SJCRH30 (cell line): ENCODE results near the gene FCMR. TPM values are rescaled to one million over a fixed set of nuclear protein-coding genes. Genes with fewer than 3 reads are reported as not detected.
A peak's percentile ranks its signal among the peaks of the same experiment; 100 is the strongest.

Experiments
- DNase-seq, 2 experiments: peaks; one replicate each; pipeline ENCODE4 v3.0.0-alpha.2; 2015 to 2020
- H3K27ac ChIP-seq: fragments of 250-450 bp; sonication (Bioruptor Pico); 2 replicates; pipeline ENCODE4 v1.5.1; 2020; ENCODE audit warnings: mild to moderate bottlenecking, moderate library complexity
- H3K27me3 ChIP-seq: fragments of 250-450 bp; sonication (Bioruptor Pico); 2 replicates; pipeline ENCODE4 v1.5.1; 2020; ENCODE audit warnings: mild to moderate bottlenecking, moderate library complexity
- H3K36me3 ChIP-seq: fragments of 250-450 bp; sonication (Bioruptor Pico); 2 replicates; pipeline ENCODE4 v1.5.1; 2020; ENCODE audit warnings: mild to moderate bottlenecking, moderate library complexity
- H3K4me1 ChIP-seq: fragments of 250-450 bp; sonication (Bioruptor Pico); 2 replicates; pipeline ENCODE4 v1.5.1; 2020; ENCODE audit warnings: mild to moderate bottlenecking, moderate library complexity
- H3K4me3 ChIP-seq: fragments of 250-450 bp; sonication (Bioruptor Pico); 2 replicates; pipeline ENCODE4 v1.5.1; 2020; ENCODE audit warnings: mild to moderate bottlenecking, moderate library complexity
- H3K9me3 ChIP-seq: fragments of 250-450 bp; sonication (Bioruptor Pico); replicated peaks from 2 replicates; pipeline ENCODE4 v1.5.1; 2020; ENCODE audit warnings: mild to moderate bottlenecking, moderate library complexity
- total RNA-seq: library from RNA; depleted of rRNA; stranded (reverse); fragments of >200 nt; shearing (Covaris generic); gene quantifications from 2 replicates; pipeline ENCODE4 v1.2.3, GENCODE V29; 2014

FCMR gene
- total RNA-seq, 1 experiment from 2014 or later = not detected

- H3K4me1 ChIP-seq = no peaks in the 10 kb centered on the region
- no peaks in the 10 kb centered on the region for H3K36me3 ChIP-seq
- peak; percentile 29 to 38 for DNase-seq
- no peak overlapping the region for H3K27ac ChIP-seq
- H3K27me3 ChIP-seq = peaks cover 13% of the 10 kb centered on the region; the same call in 1 of the 2 replicates
- no peaks in the 10 kb centered on the region for H3K9me3 ChIP-seq
- H3K4me3 ChIP-seq = no peak overlapping the region
Measured at GRCh38 chr1:206905295-206906164, 16.2 kb downstream of the FCMR start.

- Histone ChIP-seq H3K27ac (no peak overlapping the region), H3K4me1 (no peaks in the 10 kb centered on the region)
- DNase-seq = no peak
Measured at GRCh38 chr1:206904423-206905142, 17.2 kb downstream of the FCMR start.

GRCh38 chr1:206903687-206904086 lies 18.1 kb downstream of the FCMR start:
- Histone ChIP-seq H3K4me1 (peaks cover 2% of the 10 kb centered on the region; the same call in 1 of the 2 replicates), H3K36me3 (no peaks in the 10 kb centered on the region), H3K9me3 (no peaks in the 10 kb centered on the region), H3K27me3 (peaks cover under 1% of the 10 kb centered on the region; the same call in 1 of the 2 replicates), H3K4me3 (no peak overlapping the region), H3K27ac (no peak overlapping the region)
- DNase-seq = no peak

More at GRCh38 chr1:206904423-206905142, 17.2 kb downstream of the FCMR start:
- Histone ChIP-seq H3K9me3 (no peaks in the 10 kb centered on the region), H3K27me3 (peaks cover 5% of the 10 kb centered on the region; the same call in 1 of the 2 replicates), H3K4me3 (no peak overlapping the region), H3K36me3 (no peaks in the 10 kb centered on the region)

- no peak for DNase-seq
- no peak overlapping the region for H3K4me3 ChIP-seq
- no peaks in the 10 kb centered on the region for H3K9me3 ChIP-seq
- H3K36me3 ChIP-seq = no peaks in the 10 kb centered on the region
- H3K27me3 ChIP-seq = no peaks in the 10 kb centered on the region
- H3K4me1 ChIP-seq = peaks cover 7% of the 10 kb centered on the region; the same call in 1 of the 2 replicates
- no peak overlapping the region for H3K27ac ChIP-seq
Measured at GRCh38 chr1:206902702-206903101, 19.0 kb downstream of the FCMR start.

GRCh38 chr1:206901944-206902343 lies 19.8 kb downstream of the FCMR start:
- no peaks in the 10 kb centered on the region for H3K27me3 ChIP-seq
- peaks cover 7% of the 10 kb centered on the region; the same call in 1 of the 2 replicates for H3K4me1 ChIP-seq
- H3K4me3 ChIP-seq = no peak overlapping the region
- H3K27ac ChIP-seq = no peak overlapping the region
- no peaks in the 10 kb centered on the region for H3K36me3 ChIP-seq
- DNase-seq = no peak
- H3K9me3 ChIP-seq = no peaks in the 10 kb centered on the region

GRCh38 chr1:206900149-206900548 lies 21.6 kb downstream of the FCMR start:
- Histone ChIP-seq H3K27me3 (no peaks in the 10 kb centered on the region), H3K27ac (no peak overlapping the region), H3K9me3 (no peaks in the 10 kb centered on the region), H3K4me1 (peaks cover 11% of the 10 kb centered on the region; the same call in 1 of the 2 replicates), H3K36me3 (no peaks in the 10 kb centered on the region), H3K4me3 (no peak overlapping the region)
- no peak for DNase-seq

GRCh38 chr1:206899717-206900116 lies 22.0 kb downstream of the FCMR start:
- no peak for DNase-seq
- peaks cover 3% of the 10 kb centered on the region; the same call in 1 of the 2 replicates for H3K27me3 ChIP-seq

GRCh38 chr1:206898915-206899431 lies 22.8 kb downstream of the FCMR start:
- Histone ChIP-seq H3K36me3 (no peaks in the 10 kb centered on the region), H3K4me3 (no peak overlapping the region), H3K27ac (no peak overlapping the region), H3K27me3 (peaks cover 6% of the 10 kb centered on the region; the same call in 1 of the 2 replicates), H3K4me1 (peaks cover 11% of the 10 kb centered on the region; the same call in 1 of the 2 replicates), H3K9me3 (no peaks in the 10 kb centered on the region)
- DNase-seq = no peak

More at GRCh38 chr1:206899717-206900116, 22.0 kb downstream of the FCMR start:
- H3K4me3 ChIP-seq = no peak overlapping the region
- H3K4me1 ChIP-seq = peaks cover 11% of the 10 kb centered on the region; the same call in 1 of the 2 replicates
- no peaks in the 10 kb centered on the region for H3K9me3 ChIP-seq
- H3K36me3 ChIP-seq = no peaks in the 10 kb centered on the region
- H3K27ac ChIP-seq = no peak overlapping the region

- H3K4me3 ChIP-seq = no peak overlapping the region
- H3K9me3 ChIP-seq = no peaks in the 10 kb centered on the region
- H3K27ac ChIP-seq = no peak overlapping the region
- H3K4me1 ChIP-seq = peaks cover 11% of the 10 kb centered on the region; the same call in 1 of the 2 replicates
- H3K36me3 ChIP-seq = no peaks in the 10 kb centered on the region
- peak in 1 of 2 experiments; percentile 37 for DNase-seq
- H3K27me3 ChIP-seq = peaks cover 6% of the 10 kb centered on the region; the same call in 1 of the 2 replicates
Measured at GRCh38 chr1:206898089-206898914, 23.4 kb downstream of the FCMR start.

GRCh38 chr1:206897175-206897574 lies 24.6 kb downstream of the FCMR start, which contains the start of gene IL24:
TSS of gene IL24 (plus strand) at chr1:206897443. CDS start at chr1:206897833, 390 bp downstream.
- Histone ChIP-seq H3K27ac (no peak within 1 kb of the TSS), H3K9me3 (no peaks in the 10 kb centered on the region), H3K4me3 (no peak within 1 kb of the TSS), H3K4me1 (peaks cover 11% of the 10 kb centered on the region; the same call in 1 of the 2 replicates), H3K27me3 (peaks cover 6% of the 10 kb centered on the region; the same call in 1 of the 2 replicates), H3K36me3 (no peaks in the 10 kb centered on the region)
- DNase-seq = no peak

GRCh38 chr1:206896261-206896660 lies 25.5 kb downstream of the FCMR start:
- H3K4me1 ChIP-seq = peaks cover 11% of the 10 kb centered on the region; the same call in 1 of the 2 replicates
- no peaks in the 10 kb centered on the region for H3K36me3 ChIP-seq
- H3K9me3 ChIP-seq = no peaks in the 10 kb centered on the region
- no peak overlapping the region for H3K27ac ChIP-seq
- no peak overlapping the region for H3K4me3 ChIP-seq
- DNase-seq = no peak
- peaks cover 6% of the 10 kb centered on the region; the same call in 1 of the 2 replicates for H3K27me3 ChIP-seq

- peaks cover 11% of the 10 kb centered on the region; the same call in 1 of the 2 replicates for H3K4me1 ChIP-seq
- peaks cover 6% of the 10 kb centered on the region; the same call in 1 of the 2 replicates for H3K27me3 ChIP-seq
- H3K27ac ChIP-seq = no peak overlapping the region
- H3K4me3 ChIP-seq = no peak overlapping the region
- DNase-seq = no peak
- no peaks in the 10 kb centered on the region for H3K36me3 ChIP-seq
- H3K9me3 ChIP-seq = no peaks in the 10 kb centered on the region
Measured at GRCh38 chr1:206895837-206896242, 25.9 kb downstream of the FCMR start.

- Histone ChIP-seq H3K36me3 (no peaks in the 10 kb centered on the region), H3K27ac (no peak overlapping the region), H3K4me3 (no peak overlapping the region), H3K27me3 (peaks cover 6% of the 10 kb centered on the region; the same call in 1 of the 2 replicates), H3K9me3 (no peaks in the 10 kb centered on the region), H3K4me1 (peaks cover 11% of the 10 kb centered on the region; the same call in 1 of the 2 replicates)
- DNase-seq = no peak
Measured at GRCh38 chr1:206895325-206895724, 26.4 kb downstream of the FCMR start.
